Smooth muscle cell (in vitro differentiated cells): Measurements from ENCODE around the gene FABP6. TPM values are rescaled to one million over a fixed set of nuclear protein-coding genes. Genes with fewer than 3 reads are reported as not detected.

Experiments
- DNase-seq: peaks from one replicate; lab custom pipeline; 2025; ENCODE audit not compliant: unreplicated experiment; lab: John Stamatoyannopoulos, UW
- H2AFZ ChIP-seq: fragments of 200-600 bp; sonication (generic); 2 replicates; pipeline ENCODE4 v1.6.0; 2016; ENCODE audit warnings: antibody characterized with exemption, low read depth, mild to moderate bottlenecking
- H3F3A ChIP-seq: fragments of 200-600 bp; sonication (generic); 2 replicates; pipeline ENCODE4 v1.6.0; 2017; ENCODE audit warnings: antibody characterized with exemption, low read depth
- H3K27ac ChIP-seq: fragments of 200-600 bp; sonication (generic); 2 replicates; pipeline ENCODE4 v1.5.1; 2016; ENCODE audit warnings: low read depth, mild to moderate bottlenecking
- H3K27me3 ChIP-seq: fragments of 200-600 bp; sonication (generic); 2 replicates; pipeline ENCODE4 v1.6.1; 2016; ENCODE audit warnings: low read depth, mild to moderate bottlenecking
- H3K36me3 ChIP-seq: fragments of 200-600 bp; sonication (generic); 2 replicates; pipeline ENCODE4 v1.5.1; 2016; ENCODE audit warnings: low read depth
- H3K4me1 ChIP-seq: fragments of 200-600 bp; sonication (generic); 2 replicates; pipeline ENCODE4 v1.5.1; 2016; ENCODE audit warnings: low read depth
- H3K4me2 ChIP-seq: fragments of 200-600 bp; sonication (generic); 2 replicates; pipeline ENCODE4 v1.6.0; 2016; ENCODE audit warnings: mild to moderate bottlenecking
- H3K4me3 ChIP-seq: fragments of 200-600 bp; sonication (generic); 2 replicates; pipeline ENCODE4 v1.5.1; 2016; ENCODE audit warnings: mild to moderate bottlenecking
- H3K79me2 ChIP-seq: fragments of 200-600 bp; sonication (generic); 2 replicates; pipeline ENCODE4 v1.6.0; 2016; ENCODE audit warnings: low read depth, mild to moderate bottlenecking
- H3K9ac ChIP-seq: fragments of 200-600 bp; sonication (generic); 2 replicates; pipeline ENCODE4 v1.6.0; 2016; ENCODE audit warnings: low read depth
- H3K9me3 ChIP-seq: fragments of 200-600 bp; sonication (generic); replicated peaks from 2 replicates; pipeline ENCODE4 v1.5.1; 2016; ENCODE audit warnings: low read depth
- H4K20me1 ChIP-seq: fragments of 200-600 bp; sonication (generic); 2 replicates; pipeline ENCODE4 v1.6.0; 2016; ENCODE audit warnings: low read depth
- WGBS: methylation state at CpG from one replicate; pipeline ENCODE4 v1.1.7; 2016; ENCODE audit warnings: low lambda C conversion rate; 5-methylcytosine and 5-hydroxymethylcytosine counted together
- polyA plus RNA-seq: library from polyadenylated mRNA; unstranded; fragments of >200 nt; fragmentation: Nextera tagmentation; extraction: Ambion mirVana; gene quantifications from 2 replicates; pipeline ENCODE4 v1.2.1, GENCODE V29; 2016
- total RNA-seq: library from RNA; depleted of rRNA; stranded (reverse); fragments of >200 nt; gene quantifications from 2 replicates; pipeline ENCODE4 v1.2.3, GENCODE V29; 2014
- TF ChIP-seq, protein P1 (sequence below): fragments of 200-600 bp; sonication (generic); IDR thresholded peaks from 2 replicates; pipeline ENCODE4 v1.5.1; 2017; ENCODE audit warnings: borderline replicate concordance, mild to moderate bottlenecking, antibody characterized with exemption; ENCODE audit not compliant: insufficient read depth, poor library complexity, severe bottlenecking

FABP6 gene
- total and polyA plus RNA-seq, 2 experiments from 2014 or later: 1.3 TPM; not detected in 1

DNA sequence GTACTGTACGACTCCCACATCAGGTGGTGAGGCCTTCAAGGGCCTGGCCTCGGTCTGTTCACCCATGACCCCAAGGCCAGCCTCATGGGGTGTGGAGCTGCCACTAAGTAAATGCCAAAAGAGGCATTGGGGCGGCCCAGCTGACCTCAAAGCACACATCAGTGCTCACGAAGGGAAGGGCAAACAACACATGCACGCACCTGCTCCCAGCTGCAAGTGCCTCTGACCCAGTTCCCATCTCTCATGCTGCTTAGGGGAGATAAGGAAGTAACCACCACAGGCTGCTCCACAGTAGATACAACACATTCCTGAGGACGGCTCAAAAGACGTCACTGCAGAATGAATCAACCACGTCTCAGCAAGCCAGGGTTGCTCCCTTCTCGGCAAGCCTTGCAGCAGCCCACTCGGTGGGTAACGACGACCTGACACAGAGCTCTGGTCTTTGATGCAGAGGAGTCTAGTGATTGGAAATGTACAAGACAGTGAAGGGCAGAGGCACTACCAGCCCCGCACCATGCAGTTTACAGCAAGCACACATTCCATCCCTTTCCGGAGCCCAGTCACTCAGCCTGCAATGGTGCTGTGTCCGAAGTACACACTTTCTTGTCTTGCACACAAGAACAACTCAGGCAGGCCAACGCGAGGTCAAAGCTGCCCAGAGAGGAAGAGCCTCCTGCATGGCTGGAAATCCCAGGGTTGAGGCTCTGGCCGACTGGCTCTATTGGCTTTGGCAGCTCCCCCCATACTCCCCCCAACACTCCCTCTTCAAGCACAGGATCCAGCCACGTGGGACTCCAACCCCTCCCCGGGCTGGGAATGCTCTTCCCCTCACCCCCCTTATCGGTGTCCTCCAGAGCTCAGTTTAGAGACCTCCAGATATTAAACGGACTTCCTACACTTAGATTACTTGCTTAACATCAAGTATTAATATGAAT is 31.8 kb downstream of the FABP6 start:
- H3K9me3 ChIP-seq: no peaks in the 10 kb centered on the region
- no peaks in the 10 kb centered on the region for H3F3A ChIP-seq

GRCh38 chr5:160262151-160263074 is 33.1 kb downstream of the FABP6 start:
- TF ChIP-seq, protein P1, sequence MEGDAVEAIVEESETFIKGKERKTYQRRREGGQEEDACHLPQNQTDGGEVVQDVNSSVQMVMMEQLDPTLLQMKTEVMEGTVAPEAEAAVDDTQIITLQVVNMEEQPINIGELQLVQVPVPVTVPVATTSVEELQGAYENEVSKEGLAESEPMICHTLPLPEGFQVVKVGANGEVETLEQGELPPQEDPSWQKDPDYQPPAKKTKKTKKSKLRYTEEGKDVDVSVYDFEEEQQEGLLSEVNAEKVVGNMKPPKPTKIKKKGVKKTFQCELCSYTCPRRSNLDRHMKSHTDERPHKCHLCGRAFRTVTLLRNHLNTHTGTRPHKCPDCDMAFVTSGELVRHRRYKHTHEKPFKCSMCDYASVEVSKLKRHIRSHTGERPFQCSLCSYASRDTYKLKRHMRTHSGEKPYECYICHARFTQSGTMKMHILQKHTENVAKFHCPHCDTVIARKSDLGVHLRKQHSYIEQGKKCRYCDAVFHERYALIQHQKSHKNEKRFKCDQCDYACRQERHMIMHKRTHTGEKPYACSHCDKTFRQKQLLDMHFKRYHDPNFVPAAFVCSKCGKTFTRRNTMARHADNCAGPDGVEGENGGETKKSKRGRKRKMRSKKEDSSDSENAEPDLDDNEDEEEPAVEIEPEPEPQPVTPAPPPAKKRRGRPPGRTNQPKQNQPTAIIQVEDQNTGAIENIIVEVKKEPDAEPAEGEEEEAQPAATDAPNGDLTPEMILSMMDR: no peak
- Histone ChIP-seq H3K4me2 (no peak overlapping the region), H3K9me3 (no peaks in the 10 kb centered on the region), H3K27ac (no peak overlapping the region), H4K20me1 (peaks cover 22% of the 10 kb centered on the region), H3K27me3 (no peaks in the 10 kb centered on the region), H3K79me2 (no peaks in the 10 kb centered on the region), H3F3A (no peaks in the 10 kb centered on the region), H3K9ac (no peak overlapping the region), H3K36me3 (no peaks in the 10 kb centered on the region), H3K4me1 (peaks cover 48% of the 10 kb centered on the region), H3K4me3 (no peak overlapping the region), H2AFZ (no peak overlapping the region)
- DNase-seq: no peak
- 68% methylated on average over 16 of the region's 16 CpGs for WGBS

More for the DNA sequence above, 31.8 kb downstream of the FABP6 start:
- Histone ChIP-seq H3K27ac (peak overlapping the region; percentile 22), H3K27me3 (no peaks in the 10 kb centered on the region), H3K4me3 (no peak overlapping the region), H2AFZ (no peak overlapping the region), H3K79me2 (no peaks in the 10 kb centered on the region), H4K20me1 (peaks cover 22% of the 10 kb centered on the region), H3K4me2 (peak overlapping the region; percentile 58), H3K36me3 (no peaks in the 10 kb centered on the region), H3K4me1 (peaks cover 42% of the 10 kb centered on the region), H3K9ac (no peak overlapping the region)
- TF ChIP-seq, protein P1: no peak
- DNase-seq: no peak
- 51% methylated on average over 22 of the region's 22 CpGs for WGBS

GRCh38 chr5:160263326-160263855 is 34.1 kb downstream of the FABP6 start:
- Histone ChIP-seq H3K36me3 (no peaks in the 10 kb centered on the region), H3F3A (no peaks in the 10 kb centered on the region), H3K9ac (no peak overlapping the region), H3K79me2 (no peaks in the 10 kb centered on the region), H3K4me2 (no peak overlapping the region), H2AFZ (no peak overlapping the region), H3K4me1 (peaks cover 48% of the 10 kb centered on the region), H3K4me3 (no peak overlapping the region), H3K27ac (no peak overlapping the region), H4K20me1 (peaks cover 22% of the 10 kb centered on the region), H3K9me3 (no peaks in the 10 kb centered on the region), H3K27me3 (no peaks in the 10 kb centered on the region)
- 75% methylated on average over 4 of the region's 4 CpGs for WGBS
- no peak for DNase-seq
- TF ChIP-seq, protein P1: no peak
